HFFc6 (cell line): ENCODE measurements around the gene ARID3C. TPM values are rescaled to one million over a fixed set of nuclear protein-coding genes. Genes with fewer than 3 reads are reported as not detected.

Experiments used
- DNase-seq: peaks from one replicate; pipeline ENCODE4 v3.0.0-alpha.2; 2018
- H3K27ac Mint-ChIP-seq: 2 replicates; pipeline ENCODE4 v1.8.0; 2020; ENCODE audit warnings: mild to moderate bottlenecking, mixed read lengths
- H3K27me3 Mint-ChIP-seq: 2 replicates; pipeline ENCODE4 v1.8.0; 2021; ENCODE audit warnings: mild to moderate bottlenecking, moderate library complexity, mixed read lengths; ENCODE audit not compliant: insufficient read depth
- H3K36me3 Mint-ChIP-seq: 2 replicates; pipeline ENCODE4 v1.8.0; 2021; ENCODE audit warnings: low read depth, mixed read lengths
- H3K4me1 Mint-ChIP-seq: 2 replicates; pipeline ENCODE4 v1.8.0; 2020; ENCODE audit warnings: low read depth, mixed read lengths
- H3K4me3 Mint-ChIP-seq: 2 replicates; pipeline ENCODE4 v1.8.0; 2020; ENCODE audit warnings: mild to moderate bottlenecking, moderate library complexity, mixed read lengths
- H3K9me3 Mint-ChIP-seq: 2 replicates; pipeline ENCODE4 v1.8.0; 2020; ENCODE audit warnings: mild to moderate bottlenecking, mixed read lengths
- CTCF ChIP-seq: fragments of 200-600 bp; sonication (generic); IDR thresholded peaks from 2 replicates; pipeline ENCODE4 v1.5.0; 2021; ENCODE audit warnings: antibody characterized with exemption, mild to moderate bottlenecking
- total RNA-seq, 6 experiments: library from RNA; stranded (reverse); fragmentation: NEBNext Ultra II Directional; extraction: Animal tissue kit (Norgen Biotek cat#: 25700); gene quantifications; 2 replicates in 1 of 6; 3 replicates in 5 of 6; pipeline ENCODE4 v1.2.3, GENCODE V29; 2021

ARID3C gene
- total RNA-seq, 6 experiments from 2014 or later = 0.14 to 0.17 TPM; not detected in 4

- Mint-ChIP-seq H3K27me3 (peaks cover 3% of the 10 kb centered on the region), H3K4me1 (peaks cover 29% of the 10 kb centered on the region), H3K36me3 (peaks cover 3% of the 10 kb centered on the region; the same call in 1 of the 2 replicates), H3K27ac (no peak within 1 kb of the TSS), H3K4me3 (no peak within 1 kb of the TSS), H3K9me3 (no peaks in the 10 kb centered on the region)
- TF ChIP-seq CTCF = no peak
- DNase-seq = no peak
Observed at GRCh38 chr9:34662526-34663302, 33.8 kb upstream of the ARID3C start, which contains the start of gene CCL27. Gene CCL27, minus strand, starts transcription at chr9:34662657. Its CDS starts 24 bp downstream, at chr9:34662633.

- H3K9me3 Mint-ChIP-seq = no peaks in the 10 kb centered on the region
- H3K27ac Mint-ChIP-seq = no peak overlapping the region
- H3K4me3 Mint-ChIP-seq = no peak overlapping the region
- H3K36me3 Mint-ChIP-seq = peaks cover 5% of the 10 kb centered on the region; the same call in 1 of the 2 replicates
- H3K27me3 Mint-ChIP-seq = peaks cover 1% of the 10 kb centered on the region
- no peak for DNase-seq
- no peak for TF ChIP-seq CTCF
- peaks cover 9% of the 10 kb centered on the region for H3K4me1 Mint-ChIP-seq
Observed at GRCh38 chr9:34659592-34660253, 30.9 kb upstream of the ARID3C start.

DNA sequence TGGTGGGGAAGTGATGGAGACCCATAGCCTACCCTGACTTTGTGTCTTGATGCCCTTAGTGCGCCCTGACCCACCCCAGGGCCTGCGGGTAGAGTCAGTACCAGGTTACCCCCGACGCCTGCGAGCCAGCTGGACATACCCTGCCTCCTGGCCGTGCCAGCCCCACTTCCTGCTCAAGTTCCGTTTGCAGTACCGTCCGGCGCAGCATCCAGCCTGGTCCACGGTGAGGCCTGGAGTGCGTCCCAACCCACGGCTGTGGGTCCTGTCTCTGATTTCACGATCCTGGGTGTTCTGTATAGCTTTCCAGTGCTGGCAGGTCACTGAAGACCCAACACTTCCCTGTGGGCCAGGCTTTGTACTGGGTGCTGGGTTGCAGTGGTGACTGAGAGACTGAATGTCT is 29.6 kb upstream of the ARID3C start:
- H3K36me3 Mint-ChIP-seq = peaks cover 5% of the 10 kb centered on the region; the same call in 1 of the 2 replicates
- peaks cover 12% of the 10 kb centered on the region for H3K4me1 Mint-ChIP-seq
- no peak for DNase-seq
- no peak overlapping the region for H3K27ac Mint-ChIP-seq
- peaks cover 1% of the 10 kb centered on the region for H3K27me3 Mint-ChIP-seq
- no peak for TF ChIP-seq CTCF
- H3K9me3 Mint-ChIP-seq = no peaks in the 10 kb centered on the region
- H3K4me3 Mint-ChIP-seq = no peak overlapping the region

DNA sequence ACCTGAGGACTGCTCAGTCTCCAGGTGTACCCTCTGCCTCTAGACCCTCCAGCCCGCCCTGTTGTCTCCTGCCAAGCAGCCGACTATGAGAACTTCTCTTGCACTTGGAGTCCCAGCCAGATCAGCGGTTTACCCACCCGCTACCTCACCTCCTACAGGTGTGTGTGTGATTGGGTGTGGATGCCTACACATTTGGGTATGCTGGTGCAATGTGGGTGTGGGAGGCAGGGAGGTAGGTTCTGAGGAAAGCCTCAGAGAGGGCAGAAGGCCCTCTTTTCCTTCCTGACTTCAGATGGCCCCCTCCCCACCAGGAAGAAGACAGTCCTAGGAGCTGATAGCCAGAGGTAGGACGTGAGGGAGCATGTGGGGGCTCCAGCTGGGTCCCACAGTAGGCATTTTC is 28.1 kb upstream of the ARID3C start:
- no peak for DNase-seq
- Mint-ChIP-seq H3K9me3 (no peaks in the 10 kb centered on the region), H3K4me1 (peaks cover 26% of the 10 kb centered on the region), H3K27ac (no peak overlapping the region), H3K36me3 (peaks cover 5% of the 10 kb centered on the region; the same call in 1 of the 2 replicates), H3K27me3 (peaks cover 1% of the 10 kb centered on the region; the same call in 1 of the 2 replicates), H3K4me3 (no peak overlapping the region)
- TF ChIP-seq CTCF = no peak

- Mint-ChIP-seq H3K27me3 (no peaks in the 10 kb centered on the region), H3K36me3 (peaks cover 5% of the 10 kb centered on the region; the same call in 1 of the 2 replicates), H3K4me3 (no peak overlapping the region), H3K9me3 (no peaks in the 10 kb centered on the region), H3K27ac (peak overlapping the region; percentile 10; the same call in 1 of the 2 replicates), H3K4me1 (peaks cover 41% of the 10 kb centered on the region)
- TF ChIP-seq CTCF = no peak
- DNase-seq = no peak
Observed at GRCh38 chr9:34655394-34655793, 26.5 kb upstream of the ARID3C start.
